Body of pancreas (tissue), 4 donors: ENCODE data around the gene SERPINA12. TPM values are rescaled to one million over a fixed set of nuclear protein-coding genes. Genes with fewer than 3 reads are reported as not detected.

Source experiments
- ATAC-seq: fragments of 150-250 bp; one replicate; pipeline ENCODE4 v1.9.1; 2016
- DNase-seq, 4 donors: peaks; one replicate each; pipeline ENCODE4 v3.0.0-alpha.2; 2019
- H3K27ac ChIP-seq, 4 donors: fragments of 200-600 bp; sonication (generic); 1 replicate in 3 of 4; 2 replicates in 1 of 4; pipeline versions ENCODE4 v1.5.1 to v1.6.1; 2016 to 2019; ENCODE audit warnings: mild to moderate bottlenecking in 1 of 4, mixed read lengths in 1 of 4, moderate library complexity in 1 of 4
- H3K27me3 ChIP-seq, 2 donors: fragments of 200-600 bp; sonication (generic); one replicate each; pipeline ENCODE4 v1.6.0; 2016; ENCODE audit warnings: mild to moderate bottlenecking in 1 of 2
- H3K36me3 ChIP-seq, 2 donors: fragments of 200-600 bp; sonication (generic); replicated peaks in 1 of 2; 2 replicates each; pipeline ENCODE4 v1.5.1; 2016; ENCODE audit warnings: low read depth in 2 of 2; ENCODE audit not compliant: insufficient read depth in 1 of 2
- H3K4me1 ChIP-seq: fragments of 200-600 bp; sonication (generic); one replicate; pipeline ENCODE4 v1.6.0; 2016
- H3K4me3 ChIP-seq, 2 donors: fragments of 200-600 bp; sonication (generic); 1 replicate in 1 of 2; 2 replicates in 1 of 2; pipeline ENCODE4 v1.5.1; 2016 to 2019
- H3K9me3 ChIP-seq, 3 donors: fragments of 200-600 bp; sonication (generic); 1 replicate in 2 of 3; 2 replicates in 1 of 3; pipeline ENCODE4 v1.5.1; 2016
- CTCF ChIP-seq, 7 experiments: fragments of 450-650 bp in 4 of 7; fragments of 200-600 bp in 3 of 7; sonication (generic) in 3 of 7; IDR thresholded peaks; one replicate each; pipeline ENCODE4 v1.5.1; 2016 to 2019; ENCODE audit warnings: antibody characterized with exemption in 7 of 7
- POLR2A ChIP-seq, 3 donors: fragments of 450-650 bp; IDR thresholded peaks; one replicate each; pipeline ENCODE4 v1.6.1; 2016; ENCODE audit warnings: antibody characterized with exemption in 3 of 3, mild to moderate bottlenecking in 2 of 3
- WGBS, 2 donors: methylation state at CpG; one replicate each; pipeline ENCODE4 v1.1.5; 2017; 5-methylcytosine and 5-hydroxymethylcytosine counted together
- intact Hi-C: fragments of 100-400 bp; cut with DNase I; formaldehyde crosslinking; loops from one replicate; pipeline ENCODE4 v1.15.1; 2023
- total RNA-seq, 2 donors: library from RNA; depleted of rRNA; stranded (reverse); fragments of >200 nt; gene quantifications; one replicate each; pipeline ENCODE4 v1.1.0, GENCODE V29; 2016

Gene SERPINA12
- total RNA-seq, 2 donors from 2014 or later: not detected

DNA sequence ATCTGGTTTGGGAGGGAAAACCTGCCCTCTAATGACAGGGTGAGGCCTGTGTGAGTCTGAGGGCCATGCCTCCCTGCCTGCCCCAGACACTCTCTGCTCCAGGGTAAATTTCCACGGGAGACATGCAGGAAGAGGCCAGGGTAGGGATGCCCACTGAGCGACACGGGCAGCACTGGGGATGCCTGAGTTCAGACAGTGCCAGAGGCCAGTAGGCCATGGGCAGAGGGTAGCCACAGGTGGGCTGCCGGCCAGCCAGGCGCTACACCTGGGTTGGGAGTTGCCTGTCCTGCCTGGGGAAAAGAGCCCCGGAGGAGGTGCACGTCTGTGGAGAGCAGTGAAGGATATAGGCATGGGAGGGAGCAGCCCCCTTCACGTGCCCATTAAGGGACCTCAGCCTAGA lies 3.6 kb downstream of the SERPINA12 start:
- Histone ChIP-seq H3K27ac (no peak overlapping the region), H3K4me3 (no peak overlapping the region), H3K4me1 (no peaks in the 10 kb centered on the region), H3K9me3 (no peaks in the 10 kb centered on the region), H3K27me3 (no peaks in the 10 kb centered on the region), H3K36me3 (no peaks in the 10 kb centered on the region)
- intact Hi-C loops: no loop called here
- TF ChIP-seq CTCF (IDR thresholded peaks at IDR 0.05) (no peak), POLR2A (IDR thresholded peaks at IDR 0.05) (no peak)
- ATAC-seq (no peak), DNase-seq (no peak)
- 83 to 87% methylated on average over 5 to 8 of the region's 8 CpGs for WGBS, 2 donors

DNA sequence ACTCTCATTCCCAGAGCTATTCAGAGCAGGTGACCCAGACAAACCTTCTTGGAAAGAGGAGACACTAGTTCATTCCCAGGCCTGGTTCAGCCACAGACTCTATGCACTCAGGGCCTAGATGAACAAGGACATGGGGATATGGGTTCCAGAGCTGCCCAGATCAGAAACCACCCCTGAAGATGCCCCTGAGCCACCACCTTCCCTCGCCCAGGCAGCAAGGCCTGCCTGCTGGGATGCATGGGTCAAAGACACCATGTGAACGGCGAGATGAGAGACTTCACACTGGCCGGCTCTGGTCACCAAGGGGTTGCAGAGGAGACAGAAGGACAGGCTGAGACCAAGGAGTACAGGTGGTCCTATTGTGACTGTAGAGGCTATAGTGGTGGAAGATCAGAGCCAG lies 4.1 kb downstream of the SERPINA12 start:
- Histone ChIP-seq H3K4me1 (no peaks in the 10 kb centered on the region), H3K4me3 (no peak overlapping the region), H3K9me3 (no peaks in the 10 kb centered on the region), H3K36me3 (no peaks in the 10 kb centered on the region), H3K27me3 (no peaks in the 10 kb centered on the region), H3K27ac (no peak overlapping the region)
- WGBS, 2 donors: 90 to 91% methylated on average over 4 of the region's 4 CpGs
- TF ChIP-seq POLR2A (IDR thresholded peaks at IDR 0.05) (no peak), CTCF (IDR thresholded peaks at IDR 0.05) (no peak)
- DNase-seq (no peak), ATAC-seq (no peak)
- intact Hi-C loops: no loop called here

DNA sequence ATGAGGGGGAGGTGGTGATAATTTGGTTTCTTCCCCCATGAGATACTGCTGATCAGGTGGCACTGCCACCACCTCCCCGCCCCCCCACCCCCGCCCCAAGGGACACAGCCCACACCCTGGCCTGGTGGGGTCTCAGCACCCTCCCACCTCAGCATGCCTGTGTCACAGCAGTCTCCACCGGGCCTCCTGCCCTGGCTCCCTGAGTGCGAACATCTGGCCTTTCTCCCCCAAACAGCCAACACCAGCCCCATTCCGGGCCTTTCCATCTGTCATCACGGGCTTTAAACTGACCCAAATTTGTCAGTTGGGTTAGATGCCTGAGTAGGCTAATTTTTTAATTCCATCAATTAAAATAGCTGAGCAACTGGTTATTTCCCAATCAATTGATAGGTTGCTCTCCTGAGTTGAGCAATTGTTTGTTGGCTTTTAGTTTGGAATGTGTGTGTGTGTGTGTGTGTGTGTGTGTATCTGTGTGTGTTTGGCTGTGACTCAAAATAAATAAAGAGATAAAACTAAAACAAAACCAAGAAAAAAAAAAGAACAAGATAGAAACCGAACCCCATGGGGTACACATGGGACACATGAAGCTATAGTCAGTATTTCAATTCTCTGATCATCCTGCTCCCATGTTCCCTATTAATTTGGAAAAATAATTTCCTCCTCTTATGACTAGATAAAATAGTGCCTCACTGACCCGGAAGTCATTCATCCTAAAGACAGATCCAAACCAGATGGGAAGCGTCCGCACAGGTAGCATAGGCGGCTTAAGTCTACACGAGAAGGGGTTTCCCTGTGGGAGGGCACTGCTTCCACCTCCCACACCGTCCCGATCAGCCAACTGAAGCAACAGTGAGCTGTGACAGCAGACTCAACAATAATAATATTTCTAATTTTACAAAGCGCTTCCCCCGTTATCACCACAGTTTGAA lies 7.4 kb downstream of the SERPINA12 start:
- no peak for TF ChIP-seq POLR2A (IDR thresholded peaks at IDR 0.05)
- no peak for TF ChIP-seq CTCF (IDR thresholded peaks at IDR 0.05)
- Histone ChIP-seq H3K4me1 (no peaks in the 10 kb centered on the region), H3K27me3 (no peaks in the 10 kb centered on the region), H3K36me3 (no peaks in the 10 kb centered on the region), H3K9me3 (no peaks in the 10 kb centered on the region), H3K4me3 (no peak overlapping the region), H3K27ac (no peak overlapping the region)
- peak; percentile 47 for ATAC-seq
- DNase-seq: peak in 1 of 4 donors; percentile 11
- WGBS, 2 donors: 64 to 67% methylated on average over 15 to 16 of the region's 16 CpGs
- intact Hi-C loops: no loop called here

DNA sequence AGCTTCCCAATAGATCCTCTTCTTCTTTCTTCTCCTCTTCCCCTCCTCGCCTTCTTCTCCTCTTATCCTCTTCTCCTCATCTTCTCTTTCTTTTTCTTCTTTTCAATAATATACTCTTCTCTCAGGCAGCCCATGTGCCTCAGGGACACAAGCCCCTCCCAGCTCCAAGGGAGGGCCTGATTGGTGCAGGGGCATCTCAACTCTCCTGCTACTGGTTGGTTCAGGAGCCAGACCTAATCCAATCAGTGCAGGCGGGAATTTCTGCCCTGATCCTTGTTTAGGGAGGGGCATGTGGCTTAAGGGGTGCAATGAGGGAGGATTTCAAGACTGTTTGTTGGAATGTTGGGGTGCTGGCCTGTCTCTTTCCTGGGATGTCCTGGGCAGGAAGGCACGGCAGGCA lies 9.0 kb downstream of the SERPINA12 start:
- H3K4me1 ChIP-seq: no peaks in the 10 kb centered on the region
- intact Hi-C loops: no loop called here
- TF ChIP-seq POLR2A (IDR thresholded peaks at IDR 0.05) (no peak), CTCF (IDR thresholded peaks at IDR 0.05) (no peak)
- whole genome bisulfite sequencing, 2 donors: 78 to 80% methylated on average over 3 of the region's 3 CpGs
- no peak for ATAC-seq
- no peak overlapping the region for H3K4me3 ChIP-seq
- H3K36me3 ChIP-seq: no peaks in the 10 kb centered on the region
- H3K27ac ChIP-seq: no peak overlapping the region
- DNase-seq: no peak
- no peaks in the 10 kb centered on the region for H3K27me3 ChIP-seq
- H3K9me3 ChIP-seq: no peaks in the 10 kb centered on the region

DNA sequence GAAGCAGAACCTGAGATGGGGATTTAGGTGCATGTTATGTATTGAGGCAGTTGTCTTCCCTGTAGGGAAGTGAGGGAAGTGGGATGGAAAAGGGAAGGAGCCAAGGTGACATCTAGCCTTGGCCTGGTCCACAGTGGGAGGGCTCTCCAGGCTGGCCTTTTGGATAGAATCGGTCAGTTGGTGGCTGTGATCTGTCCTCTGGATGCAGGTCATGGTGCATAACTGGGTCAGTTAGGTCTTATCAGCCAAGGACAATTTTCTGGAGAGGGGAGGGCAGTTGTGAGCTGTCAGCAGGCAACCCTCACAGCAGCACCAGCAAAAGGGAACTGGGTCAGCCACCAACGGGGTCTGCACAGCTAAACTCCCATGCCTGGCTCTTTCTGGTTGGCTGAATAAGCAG lies 9.6 kb downstream of the SERPINA12 start:
- TF ChIP-seq POLR2A (IDR thresholded peaks at IDR 0.05): no peak
- no peak for TF ChIP-seq CTCF (IDR thresholded peaks at IDR 0.05)
- ATAC-seq (no peak), DNase-seq (no peak)
- H3K27ac ChIP-seq: no peak overlapping the region
- no peaks in the 10 kb centered on the region for H3K36me3 ChIP-seq
- H3K4me1 ChIP-seq: no peaks in the 10 kb centered on the region
- intact Hi-C loops: no loop called here
- 53 to 64% methylated on average over 2 of the region's 2 CpGs for WGBS, 2 donors
- no peaks in the 10 kb centered on the region for H3K9me3 ChIP-seq
- H3K4me3 ChIP-seq: no peak overlapping the region
- no peaks in the 10 kb centered on the region for H3K27me3 ChIP-seq
